Myocyte (in vitro differentiated cells): Measurements from ENCODE around the gene SELP. TPM values are rescaled to one million over a fixed set of nuclear protein-coding genes. Genes with fewer than 3 reads are reported as not detected.

Experiments
- total RNA-seq: library from RNA; depleted of rRNA; stranded (reverse); fragments of >200 nt; gene quantifications from 2 replicates; pipeline ENCODE4 v1.2.3, GENCODE V29; 2014

SELP gene
- total RNA-seq, 1 donor from 2014 or later = not detected

Other genes starting within 250 kb of the SELP start
- 0.47 and 1.2 TPM in 2 replicates for gene CCDC181, start 202.7 kb downstream of the SELP start, total RNA-seq
- gene SLC19A2, start 144.2 kb downstream of the SELP start, total RNA-seq = 11.2 and 14.6 TPM in 2 replicates
- gene F5, start 43.6 kb downstream of the SELP start, total RNA-seq = not detected in 2 replicates
- gene SELL, start 81.5 kb upstream of the SELP start, total RNA-seq = not detected in 2 replicates
- not detected in 2 replicates for gene SELE, start 104.0 kb upstream of the SELP start, total RNA-seq
- 4.6 and 5.6 TPM in 2 replicates for gene METTL18, start 164.8 kb upstream of the SELP start, total RNA-seq